ENCODE data around the gene ASPG. TPM values are rescaled to one million over a fixed set of nuclear protein-coding genes. Genes with fewer than 3 reads are reported as not detected.

ASPG gene
- total and polyA plus RNA-seq, 2 of the 13 experiments (the other 11 are each of a cell fraction or from before 2014, with no cell fraction given), result not detected

DNA sequence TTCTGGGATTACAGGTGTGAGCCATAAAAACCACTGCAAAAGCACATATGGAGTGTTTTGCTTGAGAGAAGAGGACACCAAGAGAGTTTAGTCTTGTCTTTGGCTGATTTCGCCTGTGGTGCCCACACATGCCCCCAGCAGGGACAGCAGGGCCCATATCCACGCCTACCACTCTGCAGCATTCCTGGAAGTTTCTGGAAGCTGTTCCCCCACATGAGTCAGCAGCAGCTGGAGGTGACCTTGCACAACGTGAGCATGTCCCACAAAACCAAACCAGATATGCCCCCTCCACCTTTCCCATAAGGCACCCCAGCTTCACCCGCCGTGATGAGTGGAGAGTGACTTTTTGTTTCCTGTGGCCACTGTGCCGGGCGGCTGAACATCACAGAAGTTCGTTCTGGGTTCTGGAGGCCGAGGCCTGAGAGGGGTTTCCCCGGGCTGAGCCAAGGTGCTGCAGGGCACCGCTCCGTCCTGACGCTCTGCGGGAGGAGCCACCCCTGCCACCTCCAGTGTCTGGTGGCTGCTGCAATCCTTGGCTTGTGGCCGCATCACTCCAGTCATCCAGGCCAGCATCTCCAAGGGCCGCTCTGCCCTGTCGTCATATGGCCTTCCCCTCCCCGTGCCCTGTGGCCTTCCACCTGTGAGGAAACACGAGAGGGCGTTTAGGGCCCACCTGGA, 4.7 kb downstream of the ASPG start (continued):
- TF ChIP-seq JUN (CRISPR knock-in tag; IDR thresholded peaks at IDR 0.05), result no peak
- TF ChIP-seq REL (CRISPR knock-in tag; conservative IDR thresholded peaks at IDR 0.05), result no peak
- TF ChIP-seq, protein P1, sequence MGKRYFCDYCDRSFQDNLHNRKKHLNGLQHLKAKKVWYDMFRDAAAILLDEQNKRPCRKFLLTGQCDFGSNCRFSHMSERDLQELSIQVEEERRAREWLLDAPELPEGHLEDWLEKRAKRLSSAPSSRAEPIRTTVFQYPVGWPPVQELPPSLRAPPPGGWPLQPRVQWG (CRISPR knock-in tag; IDR thresholded peaks at IDR 0.05; ENCODE audit: borderline replicate concordance, low read depth), result no peak
- no peak for TF ChIP-seq HOXA5 (CRISPR knock-in tag; IDR thresholded peaks at IDR 0.05)
- TF ChIP-seq AKAP8 (CRISPR knock-in tag; IDR thresholded peaks at IDR 0.05), result no peak
- TF ChIP-seq KMT2B (CRISPR knock-in tag; IDR thresholded peaks at IDR 0.05), result no peak

DNA sequence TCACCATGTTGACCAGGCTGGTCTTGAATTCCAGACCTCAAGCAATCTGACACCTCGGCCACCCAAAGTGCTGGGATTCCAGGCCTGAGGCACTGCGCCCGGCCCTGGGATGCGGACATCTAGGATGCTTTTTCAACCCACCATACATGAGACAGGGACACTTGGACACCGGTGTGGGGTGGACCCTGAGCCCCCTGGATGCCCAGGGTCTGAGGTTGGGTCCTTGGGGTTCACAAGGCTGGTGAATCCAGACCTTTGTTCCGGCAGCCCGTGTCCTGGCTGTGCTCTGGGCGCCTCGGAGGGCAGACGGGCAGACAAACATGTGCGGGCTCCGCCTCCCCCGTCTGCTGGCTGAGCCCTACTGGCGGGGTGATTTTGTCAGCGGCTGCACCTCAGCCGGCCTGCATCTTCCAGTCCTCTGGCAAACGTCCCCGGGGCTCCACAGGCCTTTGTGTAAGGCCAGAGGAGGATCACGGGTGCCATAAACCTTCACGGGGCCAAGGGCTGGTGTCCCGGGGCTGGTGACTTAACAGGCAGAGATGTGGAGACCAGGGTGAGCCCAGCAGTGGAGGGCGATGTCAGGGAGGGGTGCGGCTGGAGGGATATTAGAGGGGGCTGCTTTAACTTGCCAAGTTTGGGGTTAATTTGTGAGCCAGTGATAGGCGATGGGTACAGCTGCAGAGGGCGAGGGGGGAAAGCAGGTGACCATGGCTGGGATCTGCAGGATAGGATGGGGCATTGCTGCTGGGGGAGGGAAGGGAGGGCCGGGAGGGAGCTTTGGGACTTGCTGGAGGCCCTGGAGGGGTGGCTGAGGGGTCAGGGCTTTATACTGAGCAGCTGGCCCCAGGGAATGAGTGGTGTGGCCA, 5.8 kb downstream of the ASPG start:
- Histone ChIP-seq H4K20me1 (ENCODE audit: insufficient read depth, low read length) (no peaks in the 10 kb centered on the region; the same call in 1 of the 2 replicates), H3K79me2 (ENCODE audit: insufficient read depth, low read length) (no peaks in the 10 kb centered on the region), H2AFZ (ENCODE audit: low read length) (no peak overlapping the region), H3K27ac (ENCODE audit: extremely low read length, insufficient read depth, low read length) (no peak overlapping the region), H3K27me3 (ENCODE audit: control insufficient read depth in 1 of 2, insufficient read depth in 2 of 2, low read length in 2 of 2) (peaks cover 3 to 23% of the 10 kb centered on the region in 2 experiments), H3K4me3 (replicated peaks in 1 of 3; ENCODE audit: insufficient read depth in 1 of 3, low read depth in 2 of 3, low read length in 3 of 3) (no peak overlapping the region), H3K9ac (ENCODE audit: insufficient read depth, low read depth, low read length) (no peak overlapping the region), H3K4me2 (ENCODE audit: low read depth, low read length) (no peak overlapping the region), H3K4me1 (ENCODE audit: insufficient read depth, low read length) (peaks cover 24% of the 10 kb centered on the region), H3K9me3 (ENCODE audit: low read length) (no peaks in the 10 kb centered on the region), H3K36me3 (replicated peaks in 1 of 2; ENCODE audit: control insufficient read depth in 1 of 2, insufficient read depth in 2 of 2, low read length in 2 of 2) (no peaks in the 10 kb centered on the region)
- POLR2A ChIA-PET, result no interaction called here
- CTCF ChIA-PET (ENCODE audit: low intra/inter-chr PET ratio, low total read pairs), result no interaction called here
- in situ Hi-C loops (cut with HindIII; ENCODE audit: extremely low pct_ligation_motif_present, low pct_unique_long_range_greater_than_20kb) (no loop called here), intact Hi-C loops (cut with micrococcal nuclease; ENCODE audit: unreplicated experiment) (no loop called here)
- WGBS (ENCODE audit: low lambda C conversion rate), result 45% methylated on average over 12 of the region's 26 CpGs
- DNase-seq (ENCODE audit: low spot score) (no peak), FAIRE-seq (no peak), ATAC-seq (no peak)
- TF ChIP-seq ZNF615 (CRISPR knock-in tag; IDR thresholded peaks at IDR 0.05; ENCODE audit: borderline replicate concordance) (no peak), ZSCAN31 (CRISPR knock-in tag; IDR thresholded peaks at IDR 0.05; ENCODE audit: low read depth) (no peak), ZNF577 (CRISPR knock-in tag; IDR thresholded peaks at IDR 0.05; ENCODE audit: borderline replicate concordance, low read depth) (no peak), AKAP8 (CRISPR knock-in tag; IDR thresholded peaks at IDR 0.05) (no peak), TP53 (CRISPR knock-in tag; conservative IDR thresholded peaks at IDR 0.05) (no peak), EHMT2 (IDR thresholded peaks at IDR 0.05; ENCODE audit: borderline replicate concordance, low read depth, low read length) (no peak), RBAK (CRISPR knock-in tag; IDR thresholded peaks at IDR 0.05) (no peak), EED (CRISPR knock-in tag; IDR thresholded peaks at IDR 0.05) (no peak), ZNF136 (CRISPR knock-in tag; IDR thresholded peaks at IDR 0.05; ENCODE audit: low read depth) (no peak), ZNF510 (CRISPR knock-in tag; IDR thresholded peaks at IDR 0.05; ENCODE audit: low read depth) (no peak)
- TF ChIP-seq, protein P2, sequence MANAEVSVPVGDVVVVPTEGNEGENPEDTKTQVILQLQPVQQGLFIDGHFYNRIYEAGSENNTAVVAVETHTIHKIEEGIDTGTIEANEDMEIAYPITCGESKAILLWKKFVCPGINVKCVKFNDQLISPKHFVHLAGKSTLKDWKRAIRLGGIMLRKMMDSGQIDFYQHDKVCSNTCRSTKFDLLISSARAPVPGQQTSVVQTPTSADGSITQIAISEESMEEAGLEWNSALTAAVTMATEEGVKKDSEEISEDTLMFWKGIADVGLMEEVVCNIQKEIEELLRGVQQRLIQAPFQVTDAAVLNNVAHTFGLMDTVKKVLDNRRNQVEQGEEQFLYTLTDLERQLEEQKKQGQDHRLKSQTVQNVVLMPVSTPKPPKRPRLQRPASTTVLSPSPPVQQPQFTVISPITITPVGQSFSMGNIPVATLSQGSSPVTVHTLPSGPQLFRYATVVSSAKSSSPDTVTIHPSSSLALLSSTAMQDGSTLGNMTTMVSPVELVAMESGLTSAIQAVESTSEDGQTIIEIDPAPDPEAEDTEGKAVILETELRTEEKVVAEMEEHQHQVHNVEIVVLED (CRISPR knock-in tag; IDR thresholded peaks at IDR 0.05; ENCODE audit: borderline replicate concordance), result no peak
- TF ChIP-seq, protein P3, sequence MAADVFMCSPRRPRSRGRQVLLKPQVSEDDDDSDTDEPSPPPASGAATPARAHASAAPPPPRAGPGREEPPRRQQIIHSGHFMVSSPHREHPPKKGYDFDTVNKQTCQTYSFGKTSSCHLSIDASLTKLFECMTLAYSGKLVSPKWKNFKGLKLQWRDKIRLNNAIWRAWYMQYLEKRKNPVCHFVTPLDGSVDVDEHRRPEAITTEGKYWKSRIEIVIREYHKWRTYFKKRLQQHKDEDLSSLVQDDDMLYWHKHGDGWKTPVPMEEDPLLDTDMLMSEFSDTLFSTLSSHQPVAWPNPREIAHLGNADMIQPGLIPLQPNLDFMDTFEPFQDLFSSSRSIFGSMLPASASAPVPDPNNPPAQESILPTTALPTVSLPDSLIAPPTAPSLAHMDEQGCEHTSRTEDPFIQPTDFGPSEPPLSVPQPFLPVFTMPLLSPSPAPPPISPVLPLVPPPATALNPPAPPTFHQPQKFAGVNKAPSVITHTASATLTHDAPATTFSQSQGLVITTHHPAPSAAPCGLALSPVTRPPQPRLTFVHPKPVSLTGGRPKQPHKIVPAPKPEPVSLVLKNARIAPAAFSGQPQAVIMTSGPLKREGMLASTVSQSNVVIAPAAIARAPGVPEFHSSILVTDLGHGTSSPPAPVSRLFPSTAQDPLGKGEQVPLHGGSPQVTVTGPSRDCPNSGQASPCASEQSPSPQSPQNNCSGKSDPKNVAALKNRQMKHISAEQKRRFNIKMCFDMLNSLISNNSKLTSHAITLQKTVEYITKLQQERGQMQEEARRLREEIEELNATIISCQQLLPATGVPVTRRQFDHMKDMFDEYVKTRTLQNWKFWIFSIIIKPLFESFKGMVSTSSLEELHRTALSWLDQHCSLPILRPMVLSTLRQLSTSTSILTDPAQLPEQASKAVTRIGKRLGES (CRISPR knock-in tag; IDR thresholded peaks at IDR 0.05; ENCODE audit: borderline replicate concordance), result no peak
- BruUV-seq (replicated peaks), result no TSS peak

Measured in HepG2 (cell line).